ENCODE data around the gene DNAJC5.

DNA sequence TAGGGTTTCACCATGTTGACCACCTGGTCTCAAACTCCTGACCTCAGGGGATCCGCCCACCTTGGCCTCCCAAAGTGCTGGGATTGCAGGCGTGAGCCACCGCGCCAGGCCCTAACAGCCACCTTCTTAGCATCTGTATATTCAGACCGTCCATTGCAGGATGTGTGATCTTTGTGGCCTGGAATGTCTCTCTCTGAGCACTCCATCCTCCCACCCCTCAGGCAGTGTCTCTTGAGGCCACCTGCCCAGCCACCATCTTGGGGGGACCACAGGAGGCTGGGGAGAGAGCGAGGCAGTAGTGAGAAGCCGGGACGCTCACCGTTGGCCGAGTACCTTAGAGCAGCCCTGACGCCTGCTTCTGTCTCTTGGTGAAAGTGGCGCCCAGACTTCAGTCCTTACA is 18.8 kb downstream of the DNAJC5 start:
- TF ChIP-seq, protein P1, sequence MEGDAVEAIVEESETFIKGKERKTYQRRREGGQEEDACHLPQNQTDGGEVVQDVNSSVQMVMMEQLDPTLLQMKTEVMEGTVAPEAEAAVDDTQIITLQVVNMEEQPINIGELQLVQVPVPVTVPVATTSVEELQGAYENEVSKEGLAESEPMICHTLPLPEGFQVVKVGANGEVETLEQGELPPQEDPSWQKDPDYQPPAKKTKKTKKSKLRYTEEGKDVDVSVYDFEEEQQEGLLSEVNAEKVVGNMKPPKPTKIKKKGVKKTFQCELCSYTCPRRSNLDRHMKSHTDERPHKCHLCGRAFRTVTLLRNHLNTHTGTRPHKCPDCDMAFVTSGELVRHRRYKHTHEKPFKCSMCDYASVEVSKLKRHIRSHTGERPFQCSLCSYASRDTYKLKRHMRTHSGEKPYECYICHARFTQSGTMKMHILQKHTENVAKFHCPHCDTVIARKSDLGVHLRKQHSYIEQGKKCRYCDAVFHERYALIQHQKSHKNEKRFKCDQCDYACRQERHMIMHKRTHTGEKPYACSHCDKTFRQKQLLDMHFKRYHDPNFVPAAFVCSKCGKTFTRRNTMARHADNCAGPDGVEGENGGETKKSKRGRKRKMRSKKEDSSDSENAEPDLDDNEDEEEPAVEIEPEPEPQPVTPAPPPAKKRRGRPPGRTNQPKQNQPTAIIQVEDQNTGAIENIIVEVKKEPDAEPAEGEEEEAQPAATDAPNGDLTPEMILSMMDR (IDR thresholded peaks at IDR 0.05) = no peak
- TF ChIP-seq POLR2A (IDR thresholded peaks at IDR 0.05) = no peak
